Panc1 (cell line): Measurements from ENCODE around the gene SNX9. TPM values are rescaled to one million over a fixed set of nuclear protein-coding genes. Genes with fewer than 3 reads are reported as not detected.

Source experiments
- ATAC-seq: fragments of 200-7000 bp; cut with Tn5 transposase; 2 replicates; pipeline ENCODE4 v1.9.1; 2020; ENCODE audit warnings: mild to moderate bottlenecking, moderate library complexity
- BruUV-seq: library from RNA; stranded (reverse); fragments of 400-500 nt; replicated peaks from 2 replicates; lab custom pipeline; 2021; lab: Mats Ljungman, UMichigan
- CTCF ChIA-PET: fragments of 300-600 bp; sonication (Branson Sonifier 250); formaldehyde crosslinking; loops from one replicate; lab custom pipeline; 2022; ENCODE audit warnings: antibody characterized with exemption; lab: Charles Lee
- POLR2A ChIA-PET: fragments of 300-600 bp; sonication (Branson Sonifier 250); formaldehyde crosslinking; loops from one replicate; lab custom pipeline; 2022; ENCODE audit warnings: antibody characterized with exemption; lab: Charles Lee
- DNase-seq: peaks from one replicate; pipeline ENCODE4 v3.0.0-alpha.2; 2010; ENCODE audit warnings: low read depth, low spot score
- H3K27ac ChIP-seq: 2 replicates; pipeline ENCODE4 v1.5.1; 2011; ENCODE audit warnings: mild to moderate bottlenecking, low read length, inconsistent platforms
- H3K27me3 ChIP-seq: fragments of 200-500 bp; sonication (Bioruptor generic); 2 replicates; pipeline ENCODE4 v1.6.0; 2014; ENCODE audit warnings: low read length, inconsistent platforms; ENCODE audit not compliant: control insufficient read depth, insufficient read depth
- H3K36me3 ChIP-seq: fragments of 200-500 bp; sonication (Bioruptor generic); 2 replicates; pipeline ENCODE4 v1.5.1; 2014; ENCODE audit warnings: inconsistent platforms, mild to moderate bottlenecking, low read length, moderate library complexity; ENCODE audit not compliant: control insufficient read depth, insufficient read depth
- H3K4me1 ChIP-seq: 2 replicates; pipeline ENCODE4 v1.5.1; 2011; ENCODE audit warnings: inconsistent platforms, mild to moderate bottlenecking, low read length, moderate library complexity; ENCODE audit not compliant: control insufficient read depth, insufficient read depth
- H3K4me3 ChIP-seq, 2 experiments: 2 replicates each; pipeline ENCODE4 v1.5.1; 2011 to 2012; ENCODE audit warnings: low read depth in 2 of 2, low read length in 2 of 2, mild to moderate bottlenecking in 2 of 2, inconsistent platforms in 1 of 2, moderate library complexity in 1 of 2
- H3K9me3 ChIP-seq: fragments of 200-500 bp; sonication (Bioruptor generic); 2 replicates; pipeline ENCODE4 v1.5.1; 2014; ENCODE audit warnings: low read depth, mild to moderate bottlenecking, inconsistent platforms, low read length, moderate library complexity; ENCODE audit not compliant: control insufficient read depth, insufficient read depth
- CTCF ChIP-seq: fragments of 450-650 bp; IDR thresholded peaks from 2 replicates; pipeline ENCODE4 v1.5.1; 2017; ENCODE audit warnings: mild to moderate bottlenecking
- POLR2AphosphoS5 ChIP-seq: IDR thresholded peaks from 2 replicates; pipeline ENCODE4 v1.6.1; 2012; ENCODE audit warnings: mild to moderate bottlenecking, low read depth, low read length, moderate library complexity
- REST ChIP-seq, 2 experiments: IDR thresholded peaks; 2 replicates each; pipeline ENCODE4 v1.6.1; 2011 to 2012; ENCODE audit warnings: low read depth in 2 of 2, control low read depth in 1 of 2, low read length in 1 of 2, mild to moderate bottlenecking in 1 of 2, moderate library complexity in 1 of 2; ENCODE audit not compliant: insufficient read depth in 1 of 2
- SIN3A ChIP-seq: IDR thresholded peaks from 2 replicates; pipeline ENCODE4 v1.6.1; 2012; ENCODE audit warnings: low read depth, mild to moderate bottlenecking, low read length, moderate library complexity, borderline replicate concordance; ENCODE audit not compliant: insufficient read depth
- TCF7L2 ChIP-seq: IDR thresholded peaks from 2 replicates; pipeline ENCODE4 v1.6.1; 2011; ENCODE audit warnings: mild to moderate bottlenecking, low read depth, low read length, inconsistent platforms
- in situ Hi-C: cut with HindIII; loops from 2 replicates; pipeline ENCODE4 v1.10.0; 2016; ENCODE audit warnings: low sequenced_read_pairs, low pct_unique_long_range_greater_than_20kb
- intact Hi-C: fragments of 100-400 bp; cut with micrococcal nuclease; formaldehyde crosslinking; loops from one replicate; pipeline ENCODE4 v1.10.0; 2022; ENCODE audit not compliant: unreplicated experiment
- total RNA-seq: library from RNA; stranded (reverse); gene quantifications from one replicate; pipeline ENCODE4 v1.2.1, GENCODE V29; 2021; ENCODE audit not compliant: unreplicated experiment

SNX9 gene
- total RNA-seq, 1 experiment from 2014 or later = 46.0 TPM

- ATAC-seq (no peak), DNase-seq (no peak)
- ChIA-PET POLR2A (no interaction called here), CTCF (no interaction called here)
- peaks cover 3% of the 10 kb centered on the region for H3K4me1 ChIP-seq
- no peak for TF ChIP-seq POLR2AphosphoS5
- no peak for TF ChIP-seq CTCF
- no peak for TF ChIP-seq SIN3A
- TF ChIP-seq TCF7L2 = no peak
- TF ChIP-seq REST (IDR thresholded peaks at IDR 0.05; ENCODE audit: insufficient read depth in 1 of 2, low read depth in 2 of 2, low read length in 1 of 2) = no peak
- H3K4me3 ChIP-seq = no peak overlapping the region
- H3K27me3 ChIP-seq = no peaks in the 10 kb centered on the region
- no TSS peak for BruUV-seq
- H3K27ac ChIP-seq = no peak overlapping the region
- intact Hi-C loops = no loop called here
- H3K9me3 ChIP-seq = peaks cover 2% of the 10 kb centered on the region; the same call in 1 of the 2 replicates
- no peaks in the 10 kb centered on the region for H3K36me3 ChIP-seq
- in situ Hi-C loops = no loop called here
Measured at GRCh38 chr6:157964100-157964499, 141.1 kb downstream of the SNX9 start.

- CTCF ChIA-PET = no interaction called here
- intact Hi-C loops (no loop called here), in situ Hi-C loops (no loop called here)
- TF ChIP-seq REST (IDR thresholded peaks at IDR 0.05; ENCODE audit: insufficient read depth in 1 of 2, low read depth in 2 of 2, low read length in 1 of 2) (no peak), TCF7L2 (no peak), CTCF (no peak), SIN3A (no peak)
- POLR2A ChIA-PET = no interaction called here
- ATAC-seq (no peak), DNase-seq (no peak)
- H3K36me3 ChIP-seq = no peaks in the 10 kb centered on the region
- peaks cover 6% of the 10 kb centered on the region for H3K4me1 ChIP-seq
- no peak overlapping the region for H3K4me3 ChIP-seq
- no TSS peak for BruUV-seq
- no peaks in the 10 kb centered on the region for H3K9me3 ChIP-seq
- no peak overlapping the region for H3K27ac ChIP-seq
- no peaks in the 10 kb centered on the region for H3K27me3 ChIP-seq
Measured at GRCh38 chr6:157965387-157965786, 142.3 kb downstream of the SNX9 start.
